Activated CD4-positive, alpha-beta T cell treated with anti-CD3 and anti-CD28 coated beads, Interleukin-2, Interleukin-6, amounts not matched to agents 100 ng/mL and 50 ng/mL, durations not matched to agents 16 hours and 8 hours (primary cell): ENCODE data around the gene GAB1.

Experiments
- DNase-seq: peaks from one replicate; pipeline ENCODE4 v3.0.0-alpha.2; 2020

Gene GAB1

GRCh38 chr4:143424276-143424675 is 87.6 kb downstream of the GAB1 start:
- no peak for DNase-seq

DNA sequence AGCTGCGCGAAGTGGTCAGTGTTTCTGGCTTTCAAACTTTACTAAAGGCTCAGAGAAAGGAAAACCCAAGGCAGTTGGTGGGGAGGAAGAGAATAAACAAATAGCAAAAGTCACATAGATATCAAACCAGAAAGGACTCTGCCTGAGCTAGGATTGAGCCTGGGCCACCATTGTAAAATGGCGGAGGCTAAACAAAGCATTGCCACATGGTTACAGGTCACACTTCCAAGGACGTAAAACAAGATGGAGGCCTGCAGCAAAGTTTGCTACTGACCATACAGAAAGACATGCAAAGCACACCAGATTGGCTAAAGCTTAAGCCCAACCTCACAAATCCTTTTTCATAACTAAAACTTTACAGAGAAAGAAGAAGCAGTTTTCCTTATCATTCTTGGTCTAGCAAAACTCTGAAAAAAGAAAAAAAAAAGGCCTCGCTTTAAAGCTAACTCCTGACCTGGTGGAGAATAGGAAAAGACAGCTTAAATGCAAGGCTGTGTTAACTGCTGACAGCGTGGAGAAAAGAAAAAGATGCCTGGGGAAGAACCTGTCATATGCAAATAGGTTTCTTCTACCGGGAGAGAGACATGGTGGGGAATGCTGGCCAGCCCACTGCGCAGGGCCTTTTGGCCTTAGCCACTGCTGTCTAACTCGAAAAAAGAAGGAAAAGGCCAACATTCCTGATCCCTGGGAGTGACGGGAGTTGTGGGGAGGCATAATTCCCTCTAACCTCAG is 95.0 kb downstream of the GAB1 start:
- no peak for DNase-seq

- DNase-seq = no peak
Observed at GRCh38 chr4:143432258-143432591, 95.5 kb downstream of the GAB1 start.

DNA sequence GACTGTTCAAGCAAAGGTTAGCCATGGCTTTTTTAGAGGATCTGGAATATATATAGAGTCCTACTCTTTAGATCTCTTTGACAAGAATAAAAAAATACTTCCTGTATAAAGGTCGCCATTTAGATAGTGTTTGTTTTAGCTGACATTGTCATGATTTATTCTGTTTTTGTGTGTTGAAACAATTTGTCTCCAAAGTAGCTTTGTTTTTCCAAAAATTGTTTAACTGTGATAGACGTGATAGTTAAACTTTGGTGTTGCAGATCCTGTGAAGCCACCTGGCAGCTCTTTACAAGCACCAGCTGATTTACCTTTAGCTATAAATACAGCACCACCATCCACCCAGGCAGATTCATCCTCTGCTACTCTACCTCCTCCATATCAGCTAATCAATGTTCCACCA is 96.6 kb downstream of the GAB1 start:
- no peak for DNase-seq

GRCh38 chr4:143435955-143436354 is 99.3 kb downstream of the GAB1 start:
- DNase-seq = no peak

DNA sequence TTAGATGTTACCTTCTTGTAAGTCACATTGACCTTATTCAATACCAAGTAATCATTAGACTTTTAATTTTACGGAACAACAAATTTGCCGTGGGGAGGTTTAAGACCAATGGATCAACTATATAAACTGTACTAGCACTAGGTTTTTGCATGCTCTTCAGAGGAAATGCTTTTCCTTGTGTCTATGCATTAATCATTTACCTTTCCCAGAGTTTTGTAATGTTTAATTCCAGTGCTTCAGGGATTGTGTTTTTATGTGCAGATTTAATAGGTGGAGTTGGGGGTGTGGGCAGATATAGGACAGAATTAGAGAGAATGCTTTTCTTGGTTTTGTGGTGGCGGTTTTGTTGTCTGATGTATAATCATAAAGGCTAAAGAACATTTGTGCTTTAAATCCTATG is 100.8 kb downstream of the GAB1 start:
- no peak for DNase-seq

DNA sequence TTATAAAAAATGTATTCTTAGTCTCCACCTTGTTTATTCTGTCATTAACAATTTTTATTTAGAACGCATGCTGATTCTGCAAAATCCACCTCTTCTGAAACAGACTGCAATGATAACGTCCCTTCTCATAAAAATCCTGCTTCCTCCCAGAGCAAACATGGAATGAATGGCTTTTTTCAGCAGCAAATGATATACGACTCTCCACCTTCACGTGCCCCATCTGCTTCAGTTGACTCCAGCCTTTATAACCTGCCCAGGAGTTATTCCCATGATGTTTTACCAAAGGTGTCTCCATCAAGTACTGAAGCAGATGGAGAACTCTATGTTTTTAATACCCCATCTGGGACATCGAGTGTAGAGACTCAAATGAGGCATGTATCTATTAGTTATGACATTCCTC is 101.3 kb downstream of the GAB1 start:
- no peak for DNase-seq

GRCh38 chr4:143438710-143439109 is 102.0 kb downstream of the GAB1 start:
- no peak for DNase-seq

GRCh38 chr4:143441109-143441508 is 104.4 kb downstream of the GAB1 start:
- DNase-seq = no peak

- no peak for DNase-seq
Observed at GRCh38 chr4:143441678-143442077, 105.0 kb downstream of the GAB1 start.

- DNase-seq = no peak
Observed at GRCh38 chr4:143443728-143444127, 107.1 kb downstream of the GAB1 start.

GRCh38 chr4:143451186-143451585 is 114.5 kb downstream of the GAB1 start:
- DNase-seq = no peak

- no peak for DNase-seq
Observed at GRCh38 chr4:143455211-143455610, 118.5 kb downstream of the GAB1 start.

- no peak for DNase-seq
Observed at GRCh38 chr4:143458966-143459365, 122.3 kb downstream of the GAB1 start.

GRCh38 chr4:143473334-143474126 is 136.9 kb downstream of the GAB1 start:
- DNase-seq = no peak

GRCh38 chr4:143477487-143477886 is 140.8 kb downstream of the GAB1 start:
- no peak for DNase-seq

- no peak for DNase-seq
Observed at GRCh38 chr4:143481361-143481760, 144.7 kb downstream of the GAB1 start.

GRCh38 chr4:143482840-143483239 is 146.2 kb downstream of the GAB1 start:
- peak; percentile 5 for DNase-seq

DNA sequence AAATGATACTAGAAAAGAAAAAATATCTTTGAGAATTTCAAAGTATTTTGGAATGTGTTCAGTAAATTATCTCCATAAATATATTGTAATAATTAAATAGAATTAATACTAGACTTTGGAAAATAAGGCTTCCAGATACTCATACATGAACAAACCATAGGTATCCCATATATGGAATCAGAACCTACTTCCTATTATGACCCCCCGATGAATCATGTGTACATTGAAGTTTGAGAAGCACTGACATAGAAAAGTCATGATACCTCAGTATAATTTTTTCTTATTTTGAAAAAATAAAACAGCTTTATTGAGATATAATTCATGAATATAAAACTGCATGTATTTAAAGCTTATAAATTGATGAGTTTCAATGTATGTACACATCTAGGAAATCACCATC is 149.6 kb downstream of the GAB1 start:
- no peak for DNase-seq

DNA sequence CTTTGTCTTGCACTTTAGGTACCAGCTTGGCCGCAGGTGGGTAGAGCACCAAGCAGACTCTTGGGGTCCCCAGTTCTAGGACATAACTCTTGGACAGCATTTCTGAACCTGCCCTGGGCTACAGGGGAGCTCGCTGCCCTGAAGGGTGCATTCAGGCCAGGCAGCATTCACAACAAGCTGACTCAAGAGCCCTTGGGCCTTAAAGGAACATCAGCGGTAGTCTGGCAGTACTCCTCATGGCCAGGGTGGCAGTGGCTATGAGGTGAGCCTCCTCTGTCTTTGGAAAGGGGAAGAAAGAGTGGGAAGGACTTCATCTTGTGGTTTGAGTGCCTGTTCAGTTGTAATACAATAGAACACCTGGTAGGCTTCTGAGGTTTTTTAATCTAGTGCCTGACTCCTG is 152.0 kb downstream of the GAB1 start:
- DNase-seq = no peak

GRCh38 chr4:143489106-143489505 is 152.4 kb downstream of the GAB1 start:
- no peak for DNase-seq

DNA sequence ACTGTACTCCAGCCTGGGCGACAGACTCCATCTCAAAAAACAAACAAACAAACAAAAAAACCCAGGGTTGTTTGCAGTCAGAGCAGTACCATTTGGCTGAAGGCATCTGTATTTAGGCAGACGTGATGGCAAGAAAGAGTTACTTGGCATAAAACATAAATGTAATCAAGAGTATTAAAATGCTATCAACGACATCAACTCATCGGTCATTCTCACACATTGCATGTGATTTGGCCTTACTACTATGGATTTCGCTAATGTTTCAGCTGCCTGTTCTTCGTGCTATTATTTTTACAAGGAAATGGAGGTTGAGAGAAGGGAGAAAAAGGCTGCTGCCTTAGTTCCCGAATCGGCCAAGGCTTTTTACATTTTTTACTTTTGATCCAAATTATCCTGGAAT is 161.3 kb downstream of the GAB1 start:
- no peak for DNase-seq

- no peak for DNase-seq
Observed at GRCh38 chr4:143502231-143502630, 165.6 kb downstream of the GAB1 start.

- no peak for DNase-seq
Observed at GRCh38 chr4:143506031-143506430, 169.4 kb downstream of the GAB1 start.

DNA sequence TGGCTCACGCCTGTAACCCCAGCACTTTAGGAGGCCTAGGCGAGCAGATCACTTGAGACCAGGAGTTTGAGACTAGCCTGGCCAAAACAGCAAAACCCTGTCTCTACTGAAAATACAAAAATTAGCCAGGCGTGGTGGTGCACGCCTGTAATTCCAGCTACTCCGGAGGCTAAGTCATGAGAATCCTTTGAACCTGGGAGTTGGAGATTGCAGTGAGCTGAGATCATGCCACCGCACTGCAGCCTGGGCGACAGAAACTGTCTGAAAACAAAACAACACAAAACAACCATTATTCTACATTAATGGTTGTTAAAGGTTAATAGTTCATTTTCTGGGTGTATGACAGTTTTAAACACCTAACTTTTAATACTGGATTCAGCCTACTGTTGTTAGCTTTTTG is 175.2 kb downstream of the GAB1 start:
- no peak for DNase-seq
